Fibroblast of villous mesenchyme (primary cell): ENCODE data around the gene C19orf12. TPM values are rescaled to one million over a fixed set of nuclear protein-coding genes. Genes with fewer than 3 reads are reported as not detected.

Experiments
- DNase-seq: peaks from one replicate; pipeline ENCODE4 v3.0.0-alpha.2; 2010; ENCODE audit warnings: low read depth
- H3K4me3 ChIP-seq: 2 replicates; pipeline ENCODE4 v1.5.1; 2011; ENCODE audit warnings: low read depth, mild to moderate bottlenecking, low read length
- total RNA-seq: library from RNA; depleted of rRNA; stranded (reverse); fragments of >200 nt; gene quantifications from 2 replicates; pipeline ENCODE4 v1.2.3, GENCODE V29; 2012
- TF ChIP-seq, protein P1 (sequence below): IDR thresholded peaks from 2 replicates; pipeline ENCODE4 v1.5.1; 2012; ENCODE audit warnings: low read depth, mild to moderate bottlenecking, low read length; ENCODE audit not compliant: insufficient read depth

The C19orf12 gene
- total RNA-seq = 29.0 and 38.4 TPM in 2 replicates

DNA sequence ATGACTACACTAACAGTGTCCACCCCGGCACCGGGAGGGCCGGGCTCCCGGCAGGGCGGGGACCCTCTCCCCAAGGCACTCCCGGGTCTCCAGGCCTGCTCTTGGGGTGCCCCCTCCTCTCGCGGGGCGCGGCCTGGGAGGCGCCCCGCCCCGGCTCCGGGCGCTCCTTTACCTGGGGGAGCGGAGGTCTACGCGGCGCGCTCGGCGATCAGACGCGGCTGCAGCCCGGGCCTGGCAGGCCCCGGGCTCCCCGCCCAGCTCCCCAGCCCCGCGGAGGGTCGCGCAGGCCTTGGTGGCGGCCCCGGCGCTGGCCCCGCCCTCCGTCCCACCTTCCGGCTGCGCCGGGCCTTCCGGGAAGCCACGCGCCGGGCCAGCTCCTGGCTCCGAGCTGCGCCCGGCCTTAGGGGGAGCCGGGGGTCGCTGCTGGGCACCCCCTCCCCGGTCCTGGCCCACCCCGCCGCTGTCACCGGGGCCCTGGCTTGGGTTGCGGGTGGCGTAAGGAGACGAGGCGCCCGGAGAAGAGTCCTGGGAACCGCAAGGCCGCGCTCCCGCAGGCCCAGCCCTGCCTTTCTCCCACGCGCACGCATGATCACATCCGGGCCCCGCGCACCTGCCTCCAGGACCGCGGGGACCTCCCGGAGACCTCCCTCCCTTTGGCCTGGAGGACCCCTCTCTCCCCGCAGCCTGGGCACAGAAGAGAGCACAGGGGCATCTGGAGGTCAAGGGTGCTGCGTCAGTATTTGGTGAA, at the start of gene C19orf12:
TSS of gene C19orf12 (minus strand) at position 309 of the 748 bp plus-strand sequence. CDS start 6,848 bp downstream, outside the sequence.
- TF ChIP-seq, protein P1, sequence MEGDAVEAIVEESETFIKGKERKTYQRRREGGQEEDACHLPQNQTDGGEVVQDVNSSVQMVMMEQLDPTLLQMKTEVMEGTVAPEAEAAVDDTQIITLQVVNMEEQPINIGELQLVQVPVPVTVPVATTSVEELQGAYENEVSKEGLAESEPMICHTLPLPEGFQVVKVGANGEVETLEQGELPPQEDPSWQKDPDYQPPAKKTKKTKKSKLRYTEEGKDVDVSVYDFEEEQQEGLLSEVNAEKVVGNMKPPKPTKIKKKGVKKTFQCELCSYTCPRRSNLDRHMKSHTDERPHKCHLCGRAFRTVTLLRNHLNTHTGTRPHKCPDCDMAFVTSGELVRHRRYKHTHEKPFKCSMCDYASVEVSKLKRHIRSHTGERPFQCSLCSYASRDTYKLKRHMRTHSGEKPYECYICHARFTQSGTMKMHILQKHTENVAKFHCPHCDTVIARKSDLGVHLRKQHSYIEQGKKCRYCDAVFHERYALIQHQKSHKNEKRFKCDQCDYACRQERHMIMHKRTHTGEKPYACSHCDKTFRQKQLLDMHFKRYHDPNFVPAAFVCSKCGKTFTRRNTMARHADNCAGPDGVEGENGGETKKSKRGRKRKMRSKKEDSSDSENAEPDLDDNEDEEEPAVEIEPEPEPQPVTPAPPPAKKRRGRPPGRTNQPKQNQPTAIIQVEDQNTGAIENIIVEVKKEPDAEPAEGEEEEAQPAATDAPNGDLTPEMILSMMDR = no peak
- H3K4me3 ChIP-seq = peak within 1 kb of the TSS; percentile 85
- DNase-seq = peak; percentile 45

DNA sequence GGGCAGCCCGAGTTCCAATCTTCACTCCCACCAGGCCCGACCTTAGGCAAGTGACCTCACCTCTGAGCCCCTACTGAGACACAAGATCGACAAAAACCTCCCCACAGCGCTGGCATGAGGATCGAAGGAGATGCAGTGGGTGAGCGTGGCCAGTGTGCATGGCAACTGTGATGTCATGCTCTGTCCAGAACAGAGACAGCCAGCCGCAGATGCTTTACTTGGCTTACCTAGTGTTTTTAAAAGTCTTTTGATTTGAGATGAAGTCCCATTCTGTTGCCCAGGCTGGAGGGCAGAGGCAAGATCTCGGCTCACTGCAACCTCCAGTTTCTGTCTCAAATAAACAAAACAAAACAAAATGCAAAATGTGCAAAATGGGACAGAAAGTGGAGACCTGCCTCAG, 49.3 kb upstream of the C19orf12 start:
- DNase-seq = no peak
- no peak overlapping the region for H3K4me3 ChIP-seq
- TF ChIP-seq, protein P1 = no peak

DNA sequence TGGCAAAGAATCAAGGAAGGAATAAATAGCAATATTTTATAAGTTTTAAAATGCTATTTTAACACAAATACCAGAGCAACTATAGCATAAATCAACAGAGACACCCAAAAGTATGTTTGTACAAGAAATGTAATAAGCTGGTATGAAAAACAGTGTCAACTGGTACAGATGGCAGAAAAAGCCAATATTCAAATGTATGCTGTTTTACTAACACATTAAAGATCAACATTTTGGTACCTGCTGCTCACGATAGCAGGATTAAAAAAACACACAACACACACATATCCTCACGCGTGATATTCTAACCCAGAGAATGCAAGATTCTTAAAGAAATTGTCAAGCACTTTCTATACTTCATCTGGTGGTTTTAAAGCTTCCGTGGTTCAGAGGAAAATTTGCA, 48.1 kb upstream of the C19orf12 start:
- DNase-seq = no peak
- no peak overlapping the region for H3K4me3 ChIP-seq
- TF ChIP-seq, protein P1 = no peak

DNA sequence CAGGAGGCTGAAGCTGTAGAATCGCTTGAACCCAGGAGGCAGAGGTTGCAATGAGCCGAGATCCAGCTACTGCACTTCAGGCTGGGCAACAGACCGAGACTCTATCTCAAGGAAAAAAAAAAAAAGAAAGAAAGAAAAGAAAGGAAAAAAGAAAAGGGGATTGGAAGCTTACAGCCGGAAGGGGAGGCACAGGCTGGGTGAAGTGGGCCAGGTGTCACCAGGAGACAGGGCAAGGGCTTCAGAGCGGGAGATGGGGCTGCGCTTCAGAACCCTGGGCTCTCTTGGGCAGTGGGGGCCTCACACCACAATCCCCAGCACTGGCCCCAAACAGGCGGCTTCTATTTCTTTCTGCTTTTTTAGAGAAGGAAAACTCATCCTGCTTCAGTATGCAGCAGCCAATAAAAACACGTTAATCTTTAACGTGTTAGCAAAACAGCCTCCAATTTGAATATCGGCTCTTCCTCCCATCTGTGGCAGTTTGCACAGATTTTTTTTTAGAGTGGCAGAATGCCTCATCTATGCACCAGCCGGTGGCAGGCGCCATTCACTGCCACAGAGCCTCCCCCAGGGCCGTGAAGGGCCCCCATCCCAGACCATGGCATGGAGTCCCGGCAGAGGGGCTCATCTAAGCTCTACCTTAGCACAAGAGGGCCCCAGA, 46.6 kb upstream of the C19orf12 start:
- TF ChIP-seq, protein P1 = no peak
- H3K4me3 ChIP-seq = no peak overlapping the region

DNA sequence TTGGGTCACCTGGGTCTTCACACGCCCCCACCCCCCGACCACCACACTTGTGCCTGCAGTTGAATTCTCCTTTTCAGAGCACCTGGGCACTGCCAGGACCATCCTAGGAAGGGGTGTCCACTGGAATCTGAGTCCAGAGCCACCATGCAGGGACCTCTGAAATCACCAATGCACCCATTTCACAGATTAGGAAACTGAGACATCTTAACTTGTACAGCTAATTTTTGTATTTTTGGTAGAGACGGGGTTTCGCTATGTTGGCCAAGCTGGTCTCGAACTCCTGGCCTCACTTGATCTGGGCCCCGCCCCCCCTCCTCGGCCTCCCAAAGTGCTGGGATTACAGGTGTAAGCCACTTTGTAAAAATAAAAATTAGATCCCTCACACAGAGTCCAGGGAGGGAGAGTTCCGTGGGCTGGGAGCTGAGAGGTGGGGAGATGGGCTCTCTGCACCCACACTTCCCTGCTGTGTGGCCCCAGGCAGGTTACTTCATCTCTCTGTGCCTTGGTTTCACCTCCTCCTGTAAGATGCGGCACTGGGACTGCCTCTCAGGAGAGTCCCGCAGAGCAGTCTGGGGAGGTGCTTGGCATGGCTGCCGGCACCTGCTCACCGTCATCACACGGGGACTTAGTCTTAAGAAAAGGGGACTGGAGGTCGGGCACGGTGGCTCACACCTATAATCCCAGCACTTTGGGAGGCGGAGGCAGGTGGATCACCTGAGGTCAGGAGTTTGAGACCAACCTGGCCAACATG, 45.9 kb upstream of the C19orf12 start:
- TF ChIP-seq, protein P1 = no peak
- no peak for DNase-seq
- H3K4me3 ChIP-seq = no peak overlapping the region

More for the DNA sequence above, 46.6 kb upstream of the C19orf12 start:
- no peak for DNase-seq

DNA sequence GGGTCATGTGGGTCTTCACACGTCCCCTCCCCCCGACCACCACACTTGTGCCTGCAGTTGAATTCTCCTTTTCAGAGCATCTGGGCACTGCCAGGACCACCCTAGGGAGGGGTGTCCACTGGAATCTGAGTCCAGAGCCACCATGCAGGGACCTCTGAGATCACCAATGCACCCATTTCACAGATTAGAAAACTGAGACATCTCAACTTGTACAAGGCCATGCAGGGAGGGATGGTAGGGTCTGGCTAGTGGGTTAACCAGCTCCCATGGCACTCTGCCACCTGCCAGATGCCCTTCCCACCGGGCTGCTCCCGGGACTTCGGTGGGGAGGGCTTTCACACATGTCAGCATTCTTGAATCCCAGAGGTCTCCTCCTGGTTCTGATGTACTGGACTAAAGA, 44.3 kb upstream of the C19orf12 start:
- no peak overlapping the region for H3K4me3 ChIP-seq
- TF ChIP-seq, protein P1 = no peak
- DNase-seq = no peak
